Natural killer cell (primary cell): ENCODE results near the gene NAALADL2. TPM values are rescaled to one million over a fixed set of nuclear protein-coding genes. Genes with fewer than 3 reads are reported as not detected.

ENCODE experiments used
- ATAC-seq, 3 donors: fragments of 150-1000 bp in 2 of 3; fragments of 200-7000 bp in 1 of 3; cut with Tn5 transposase; 1 replicate in 1 of 3; 2 replicates in 2 of 3; pipeline ENCODE4 v1.10.0; 2021; ENCODE audit warnings: mild to moderate bottlenecking in 2 of 3, moderate library complexity in 2 of 3
- DNase-seq, 2 donors: peaks; one replicate each; pipeline versions ENCODE4 v3.0.0 to v3.0.0-alpha.2; 2013 to 2021; ENCODE audit warnings: mixed read lengths in 1 of 2
- H3K27ac ChIP-seq: one replicate; pipeline ENCODE4 v1.5.1; 2013; ENCODE audit warnings: mild to moderate bottlenecking, low read length
- H3K27me3 ChIP-seq: one replicate; pipeline ENCODE4 v1.6.1; 2013; ENCODE audit warnings: low read length; ENCODE audit not compliant: control insufficient read depth, insufficient read depth
- H3K36me3 ChIP-seq: one replicate; pipeline ENCODE4 v1.6.1; 2013; ENCODE audit warnings: low read length; ENCODE audit not compliant: control insufficient read depth, insufficient read depth
- H3K4me1 ChIP-seq: one replicate; pipeline ENCODE4 v1.6.1; 2013; ENCODE audit warnings: low read length; ENCODE audit not compliant: control insufficient read depth, insufficient read depth
- H3K4me3 ChIP-seq: one replicate; pipeline ENCODE4 v1.5.1; 2013; ENCODE audit warnings: low read length
- H3K9me3 ChIP-seq: one replicate; pipeline ENCODE4 v1.6.1; 2013; ENCODE audit warnings: low read length; ENCODE audit not compliant: control insufficient read depth, insufficient read depth
- H3K27ac Mint-ChIP-seq, 2 donors: one replicate each; pipeline ENCODE4 v1.8.0; 2022; ENCODE audit warnings: mild to moderate bottlenecking in 2 of 2, mixed read lengths in 2 of 2, moderate library complexity in 1 of 2
- H3K27me3 Mint-ChIP-seq, 2 donors: one replicate each; pipeline ENCODE4 v1.8.0; 2022; ENCODE audit warnings: low read depth in 2 of 2, mixed read lengths in 2 of 2
- H3K36me3 Mint-ChIP-seq: one replicate; pipeline ENCODE4 v1.8.0; 2022; ENCODE audit warnings: mixed read lengths
- H3K4me1 Mint-ChIP-seq, 2 donors: one replicate each; pipeline ENCODE4 v1.8.0; 2022; ENCODE audit warnings: mixed read lengths in 2 of 2
- H3K4me3 Mint-ChIP-seq: one replicate; pipeline ENCODE4 v1.8.0; 2022; ENCODE audit warnings: mild to moderate bottlenecking, moderate library complexity, mixed read lengths
- H3K9me3 Mint-ChIP-seq, 2 donors: one replicate each; pipeline ENCODE4 v1.8.0; 2022; ENCODE audit warnings: mixed read lengths in 2 of 2
- CTCF ChIP-seq: fragments of 200-600 bp; IDR thresholded peaks from one replicate; pipeline ENCODE4 v1.8.0; 2022; ENCODE audit warnings: antibody characterized with exemption
- WGBS: methylation state at CpG from one replicate; pipeline ENCODE4 v1.1.7; 2013; ENCODE audit warnings: missing lambda C conversion rate; ENCODE audit not compliant: insufficient coverage; 5-methylcytosine and 5-hydroxymethylcytosine counted together
- intact Hi-C: fragments of 100-400 bp; cut with micrococcal nuclease; formaldehyde crosslinking; loops from one replicate; pipeline ENCODE4 v1.14.2; 2022
- total RNA-seq, 4 donors: library from RNA; stranded (reverse); fragments of 120-200 nt in 1 of 4; gene quantifications; one replicate each; pipeline versions ENCODE4 v1.2.3 to v1.2.4, GENCODE V29; 2013 to 2022

NAALADL2 gene
- total RNA-seq, 3 donors from 2014 or later (not counting 1 experiment from before 2014, with no cell fraction given): not detected

GRCh38 chr3:175552929-175553328, 693.8 kb downstream of the NAALADL2 start:
- H3K27me3 Mint-ChIP-seq: no peaks in the 10 kb centered on the region
- DNase-seq (no peak), ATAC-seq (no peak)
- intact Hi-C loops: no loop called here
- H3K4me3 Mint-ChIP-seq: no peak overlapping the region
- Histone ChIP-seq H3K36me3 (no peaks in the 10 kb centered on the region), H3K9me3 (no peaks in the 10 kb centered on the region), H3K4me1 (no peaks in the 10 kb centered on the region), H3K27me3 (no peaks in the 10 kb centered on the region), H3K27ac (no peak overlapping the region), H3K4me3 (no peak overlapping the region)
- no peak for TF ChIP-seq CTCF
- H3K27ac Mint-ChIP-seq: no peak overlapping the region
- peaks cover 15 to 20% of the 10 kb centered on the region in 2 donors for H3K9me3 Mint-ChIP-seq
- peaks cover 2% of the 10 kb centered on the region for H3K36me3 Mint-ChIP-seq
- 75% methylated on average over 1 of the region's 1 CpG for WGBS
- H3K4me1 Mint-ChIP-seq: no peaks in the 10 kb centered on the region

GRCh38 chr3:175554801-175555200, 695.7 kb downstream of the NAALADL2 start:
- H3K36me3 Mint-ChIP-seq: no peaks in the 10 kb centered on the region
- ATAC-seq (no peak), DNase-seq (no peak)
- no peaks in the 10 kb centered on the region for H3K27me3 Mint-ChIP-seq
- Histone ChIP-seq H3K27me3 (no peaks in the 10 kb centered on the region), H3K9me3 (no peaks in the 10 kb centered on the region), H3K36me3 (no peaks in the 10 kb centered on the region), H3K4me3 (no peak overlapping the region), H3K27ac (no peak overlapping the region), H3K4me1 (no peaks in the 10 kb centered on the region)
- TF ChIP-seq CTCF: no peak
- H3K9me3 Mint-ChIP-seq: peaks cover 15 to 20% of the 10 kb centered on the region in 2 donors
- intact Hi-C loops: no loop called here
- no peaks in the 10 kb centered on the region for H3K4me1 Mint-ChIP-seq
- no peak overlapping the region for H3K4me3 Mint-ChIP-seq
- no peak overlapping the region for H3K27ac Mint-ChIP-seq

GRCh38 chr3:175558261-175558660, 699.1 kb downstream of the NAALADL2 start:
- Histone ChIP-seq H3K36me3 (no peaks in the 10 kb centered on the region), H3K9me3 (no peaks in the 10 kb centered on the region)
- peaks cover 14 to 19% of the 10 kb centered on the region in 2 donors for H3K9me3 Mint-ChIP-seq

More at GRCh38 chr3:175558261-175558660, 699.1 kb downstream of the NAALADL2 start:
- Histone ChIP-seq H3K27ac (no peak overlapping the region), H3K4me1 (no peaks in the 10 kb centered on the region), H3K4me3 (no peak overlapping the region), H3K27me3 (no peaks in the 10 kb centered on the region)
- no peaks in the 10 kb centered on the region for H3K27me3 Mint-ChIP-seq
- ATAC-seq (no peak), DNase-seq (no peak)
- H3K4me3 Mint-ChIP-seq: no peak overlapping the region
- TF ChIP-seq CTCF: no peak
- no peaks in the 10 kb centered on the region for H3K36me3 Mint-ChIP-seq
- WGBS: 67% methylated on average over 1 of the region's 1 CpG
- H3K4me1 Mint-ChIP-seq: no peaks in the 10 kb centered on the region
- intact Hi-C loops: no loop called here
- H3K27ac Mint-ChIP-seq: no peak overlapping the region
